Brain pericyte (primary cell): ENCODE results near the gene H2AZ1.

ENCODE experiments used
- DNase-seq: peaks from one replicate; pipeline ENCODE4 v3.0.0-alpha.2; 2012; ENCODE audit warnings: low read depth, low spot score

Gene H2AZ1

DNA sequence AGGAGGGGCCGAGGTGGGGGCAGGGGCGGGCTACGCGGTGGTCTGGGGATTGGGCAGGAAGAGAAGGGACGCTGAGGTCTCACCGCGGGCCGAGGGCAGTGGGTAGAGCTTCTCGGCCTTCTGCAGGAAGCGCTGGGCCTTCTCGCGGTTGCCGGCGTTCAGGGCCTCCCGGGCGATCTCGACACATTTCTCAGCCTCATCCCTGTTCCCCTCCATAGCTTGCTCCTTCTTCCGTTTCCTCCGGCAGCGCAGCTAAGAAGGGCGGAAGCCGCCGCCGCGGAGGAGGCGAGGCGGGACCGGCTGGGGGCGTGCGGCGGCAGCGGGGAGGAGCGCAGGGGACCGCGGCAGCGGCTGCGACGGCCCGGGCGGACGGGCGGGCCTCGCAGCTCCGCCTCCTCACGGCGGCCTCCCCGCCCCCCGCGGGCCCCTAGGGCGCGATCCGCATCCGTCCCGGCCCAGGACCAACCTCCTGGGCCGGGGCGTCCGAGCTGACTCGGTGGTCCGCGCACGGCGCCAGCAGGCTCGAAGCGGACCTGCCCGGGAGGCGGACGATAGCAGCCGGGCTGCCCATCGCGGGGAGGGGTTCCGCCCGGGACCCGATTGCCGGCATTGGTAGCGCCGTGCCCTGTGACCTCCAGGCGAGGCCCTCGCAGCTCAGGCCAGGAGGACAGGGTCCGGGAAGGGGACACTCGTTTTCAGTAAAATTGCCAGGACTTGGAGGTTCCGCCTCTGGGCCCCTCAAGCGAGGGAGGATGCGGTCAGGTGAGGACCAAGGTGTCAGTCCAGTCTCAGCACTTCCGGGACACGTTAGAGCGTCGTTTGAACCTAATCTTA lies 3.5 kb downstream of the H2AZ1 start, which contains the start of gene DNAJB14:
DNAJB14 (minus strand) TSS at position 263 of the 834 bp plus-strand sequence; CDS start at position 216, 47 bp downstream.
- no peak for DNase-seq

DNA sequence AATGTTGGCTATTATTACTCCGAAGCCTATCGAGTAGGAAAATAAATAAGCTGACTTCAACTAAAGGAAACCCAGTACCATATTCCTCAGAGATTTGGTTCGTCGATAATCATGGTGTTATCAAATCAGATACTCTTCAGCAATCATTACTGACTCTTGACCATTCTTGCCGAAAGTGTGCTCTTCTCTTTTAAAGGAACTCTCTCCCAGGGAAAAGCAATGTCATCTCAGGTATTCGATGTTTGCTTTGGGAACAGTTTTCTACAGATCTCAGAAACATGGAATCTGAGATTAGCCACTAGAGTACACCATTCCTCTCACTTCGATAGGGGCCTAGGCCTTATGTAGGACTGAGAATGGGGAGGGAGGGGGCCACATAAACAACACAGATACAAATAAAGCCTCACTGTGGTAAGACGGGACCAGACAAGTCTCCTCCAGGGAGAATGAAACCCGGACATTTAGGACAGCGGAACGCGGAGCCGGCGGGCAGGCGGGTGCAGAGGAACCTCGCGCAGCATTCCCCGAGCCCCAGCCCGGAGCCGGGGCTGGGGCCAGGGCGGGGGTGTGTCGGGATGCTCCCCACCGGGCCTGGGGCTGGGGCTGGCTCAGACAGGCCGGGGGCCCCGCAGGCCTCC lies 4.2 kb downstream of the H2AZ1 start:
- DNase-seq: no peak

GRCh38 chr4:99943904-99944437 lies 6.1 kb downstream of the H2AZ1 start:
- DNase-seq: no peak

DNA sequence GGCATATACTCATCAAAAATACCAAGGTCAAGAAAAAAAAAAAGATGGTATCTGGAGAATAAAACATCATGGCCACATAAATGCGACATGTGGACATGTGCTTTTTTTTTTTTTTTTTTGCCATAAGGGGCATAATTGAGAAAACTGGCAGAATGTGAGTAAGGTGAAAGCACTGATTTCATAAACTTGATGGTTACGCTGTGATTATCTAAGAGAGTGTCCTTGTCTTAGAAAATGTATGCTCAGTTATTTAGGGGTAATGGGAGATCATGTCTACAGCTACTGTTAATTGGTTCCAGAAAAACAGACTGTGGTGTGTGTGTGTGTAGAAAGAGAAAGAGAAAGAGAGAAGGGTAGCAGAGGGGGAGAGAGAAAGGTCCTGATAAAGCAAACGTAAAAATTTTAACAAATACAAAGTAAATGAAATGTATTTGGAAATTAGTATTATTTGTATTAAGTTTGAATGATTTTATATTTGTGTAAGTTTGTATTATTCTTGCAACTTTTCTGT lies 11.8 kb downstream of the H2AZ1 start:
- no peak for DNase-seq

- DNase-seq: no peak
Measured at GRCh38 chr4:99934891-99935290, 15.2 kb downstream of the H2AZ1 start.

DNA sequence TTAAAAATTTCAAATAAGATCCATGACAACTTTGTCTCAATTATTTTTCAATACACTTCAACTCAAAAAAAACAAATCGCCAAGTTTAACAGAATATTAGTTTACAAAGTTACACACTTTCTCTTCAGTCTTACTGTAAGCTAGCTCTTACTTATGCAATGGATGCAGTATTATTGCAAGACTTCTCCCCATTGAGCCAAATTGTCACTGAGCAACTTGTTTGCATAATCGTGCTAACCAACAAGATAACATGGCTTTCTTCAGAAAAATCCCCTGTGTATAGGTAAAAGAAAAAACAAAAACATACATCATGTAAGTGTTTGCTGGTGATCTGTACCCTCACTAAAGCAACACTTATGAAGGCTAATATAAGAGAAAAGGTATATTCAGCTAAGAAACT lies 22.5 kb downstream of the H2AZ1 start:
- DNase-seq: no peak

DNA sequence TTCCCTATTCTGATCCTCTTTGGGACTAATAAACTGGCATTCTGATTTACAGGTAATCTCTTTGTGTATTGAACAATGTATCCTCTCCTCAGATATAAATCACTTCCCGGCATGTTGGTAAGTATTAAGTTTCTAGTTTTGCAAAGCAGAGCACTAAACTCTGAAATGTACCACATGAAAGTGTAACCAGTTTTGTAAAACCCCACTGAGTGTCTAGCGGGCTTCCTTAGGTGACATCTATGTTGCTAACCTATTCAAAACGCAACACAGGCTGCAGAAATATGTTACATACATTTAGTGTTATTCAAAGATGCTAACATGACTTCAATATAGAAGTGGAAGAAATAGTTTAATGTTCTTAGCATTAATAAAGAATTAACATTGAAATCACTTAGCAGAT lies 28.9 kb downstream of the H2AZ1 start:
- DNase-seq: no peak

DNA sequence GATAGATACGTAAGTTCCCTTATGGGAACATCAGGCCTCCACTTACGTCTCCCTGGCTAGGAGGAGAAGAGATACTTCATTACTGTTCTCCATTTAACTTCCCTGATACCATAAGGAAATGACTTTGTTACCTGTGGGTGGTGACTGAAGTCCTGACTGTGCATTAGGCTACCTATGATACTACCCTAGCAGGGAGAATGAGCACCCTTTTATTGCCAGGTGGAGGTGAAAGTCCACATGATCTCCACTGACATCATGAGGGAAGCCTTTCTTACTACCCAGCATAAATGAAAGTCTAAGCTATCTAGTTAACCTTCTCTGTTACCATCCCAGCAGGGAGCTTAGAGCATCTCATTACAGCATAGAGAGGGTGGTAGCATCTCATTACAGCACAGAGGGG lies 31.4 kb downstream of the H2AZ1 start:
- DNase-seq: no peak

GRCh38 chr4:99917575-99917974 lies 32.5 kb downstream of the H2AZ1 start:
- DNase-seq: no peak

DNA sequence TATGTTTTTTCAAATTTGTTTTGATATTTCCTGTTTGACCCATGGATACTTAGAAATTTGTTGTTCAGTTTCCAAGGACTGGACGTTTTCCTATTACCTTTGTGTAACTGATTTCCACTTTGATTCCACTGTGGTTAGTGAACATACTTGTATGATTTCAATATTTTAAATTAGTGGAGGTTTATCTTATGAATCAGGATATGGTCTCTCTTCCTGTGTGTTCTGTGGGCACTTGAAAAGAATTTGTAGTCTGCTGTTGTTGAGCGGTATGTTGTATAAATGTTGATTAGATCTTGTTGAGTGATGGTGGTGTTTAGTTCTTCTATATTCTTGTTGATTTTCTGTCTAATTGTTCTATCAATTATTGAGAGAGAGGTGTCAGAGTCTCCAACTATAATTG lies 34.6 kb downstream of the H2AZ1 start:
- no peak for DNase-seq
